Epithelial cell of esophagus (primary cell): Measurements from ENCODE around the gene REP15.

Experiments used
- DNase-seq: peaks from one replicate; pipeline ENCODE4 v3.0.0; 2010; ENCODE audit warnings: low read depth
- H3K4me3 ChIP-seq: 2 replicates; pipeline ENCODE4 v1.5.1; 2011; ENCODE audit warnings: mild to moderate bottlenecking, low read length, control low read depth
- TF ChIP-seq, protein P1 (sequence below): IDR thresholded peaks from 2 replicates; pipeline ENCODE4 v1.5.1; 2011; ENCODE audit warnings: low read depth, mild to moderate bottlenecking, low read length, control low read depth, inconsistent platforms; ENCODE audit not compliant: insufficient read depth; ENCODE audit errors: missing control alignments

The REP15 gene

DNA sequence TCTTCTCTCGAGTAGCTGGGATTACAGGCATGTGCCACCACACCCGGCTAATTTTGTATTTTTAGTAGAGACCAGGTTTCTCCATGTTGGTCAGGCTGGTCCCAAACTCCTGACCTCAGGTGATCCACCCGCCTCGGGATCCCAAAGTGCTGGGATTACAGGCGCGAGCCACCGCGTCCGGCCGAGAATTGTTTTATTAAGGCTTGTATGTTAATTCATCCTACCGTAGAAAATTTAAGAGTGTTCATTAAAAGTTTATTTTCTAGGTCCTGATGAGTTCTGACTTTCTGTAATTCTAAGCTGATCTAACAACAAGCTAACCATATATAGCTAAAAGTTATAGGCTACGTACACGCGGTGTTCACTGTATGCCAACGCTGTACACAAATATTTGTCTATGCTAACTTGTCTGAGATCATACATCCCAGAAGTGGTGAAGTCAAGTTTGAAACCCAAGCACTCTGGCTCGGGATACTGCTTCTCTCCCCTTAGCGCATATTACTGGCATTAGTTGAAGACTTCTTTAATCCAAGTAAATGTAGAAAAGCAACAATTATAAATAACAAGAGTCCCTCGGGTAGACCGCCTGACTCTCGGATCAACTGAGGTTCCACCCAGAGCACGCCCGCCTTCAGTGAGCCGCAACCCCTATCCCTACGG is 13.8 kb downstream of the REP15 start:
- peak; percentile 50 for DNase-seq
- peak overlapping the region; percentile 100 for H3K4me3 ChIP-seq
- TF ChIP-seq, protein P1, sequence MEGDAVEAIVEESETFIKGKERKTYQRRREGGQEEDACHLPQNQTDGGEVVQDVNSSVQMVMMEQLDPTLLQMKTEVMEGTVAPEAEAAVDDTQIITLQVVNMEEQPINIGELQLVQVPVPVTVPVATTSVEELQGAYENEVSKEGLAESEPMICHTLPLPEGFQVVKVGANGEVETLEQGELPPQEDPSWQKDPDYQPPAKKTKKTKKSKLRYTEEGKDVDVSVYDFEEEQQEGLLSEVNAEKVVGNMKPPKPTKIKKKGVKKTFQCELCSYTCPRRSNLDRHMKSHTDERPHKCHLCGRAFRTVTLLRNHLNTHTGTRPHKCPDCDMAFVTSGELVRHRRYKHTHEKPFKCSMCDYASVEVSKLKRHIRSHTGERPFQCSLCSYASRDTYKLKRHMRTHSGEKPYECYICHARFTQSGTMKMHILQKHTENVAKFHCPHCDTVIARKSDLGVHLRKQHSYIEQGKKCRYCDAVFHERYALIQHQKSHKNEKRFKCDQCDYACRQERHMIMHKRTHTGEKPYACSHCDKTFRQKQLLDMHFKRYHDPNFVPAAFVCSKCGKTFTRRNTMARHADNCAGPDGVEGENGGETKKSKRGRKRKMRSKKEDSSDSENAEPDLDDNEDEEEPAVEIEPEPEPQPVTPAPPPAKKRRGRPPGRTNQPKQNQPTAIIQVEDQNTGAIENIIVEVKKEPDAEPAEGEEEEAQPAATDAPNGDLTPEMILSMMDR: no peak

DNA sequence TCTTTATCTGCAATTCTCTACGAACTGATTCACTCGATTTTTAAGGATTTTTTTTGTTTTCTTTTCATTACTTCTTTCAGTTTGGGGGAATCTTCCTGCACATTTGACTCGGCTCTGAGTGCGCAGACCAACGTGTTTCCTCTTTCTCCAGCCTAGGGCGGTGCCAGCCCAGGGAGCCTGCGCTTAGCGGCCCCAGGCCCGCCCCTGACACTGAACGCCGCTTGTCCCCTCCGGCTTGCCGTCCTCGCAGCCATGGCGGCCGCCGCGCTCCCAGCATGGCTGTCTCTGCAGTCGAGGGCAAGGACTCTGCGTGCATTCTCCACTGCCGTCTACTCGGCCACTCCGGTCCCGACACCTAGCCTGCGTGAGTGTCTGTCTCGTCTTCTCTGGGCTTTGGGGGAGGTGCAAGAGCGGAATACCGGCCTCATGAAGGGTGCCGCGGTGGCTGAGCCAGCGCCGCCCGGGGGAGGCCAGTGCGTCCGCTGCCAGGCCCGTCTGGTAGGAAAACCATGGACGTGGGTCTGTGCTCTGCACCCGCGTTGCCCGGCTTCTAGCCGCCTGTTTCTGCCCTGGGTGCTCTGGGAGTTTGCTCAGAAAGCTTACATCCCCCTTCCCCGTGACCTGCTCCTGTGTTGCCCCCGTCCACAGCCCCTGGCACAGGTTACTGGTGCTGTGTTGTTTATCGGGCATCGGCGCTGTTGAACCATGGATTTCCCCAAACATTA is 14.5 kb downstream of the REP15 start, which contains the start of gene MRPS35:
Gene MRPS35 (plus strand): TSS at position 241 of the 725 bp plus-strand sequence. CDS start 12 bp downstream, at position 253.
- peak within 1 kb of the TSS; percentile 100 for H3K4me3 ChIP-seq
- TF ChIP-seq, protein P1: no peak
- peak; percentile 95 for DNase-seq

DNA sequence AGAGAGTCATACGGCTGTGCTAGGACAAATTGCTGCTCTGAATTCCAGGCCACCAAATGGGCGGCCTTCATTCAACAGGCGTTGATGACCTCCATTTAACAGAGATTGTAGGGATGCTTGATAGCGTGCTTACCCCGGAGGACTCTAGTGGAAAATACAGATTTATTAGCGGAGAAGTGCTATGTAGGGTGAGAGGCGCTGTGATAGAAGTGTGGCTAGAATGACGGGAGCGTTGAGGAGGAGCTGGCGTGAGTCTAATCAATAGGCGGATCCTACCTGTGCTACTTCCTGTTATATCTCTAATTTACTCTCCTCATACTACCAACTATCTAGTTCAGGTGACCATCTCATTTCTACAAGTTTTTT is 15.1 kb downstream of the REP15 start:
- peak; percentile 49 for DNase-seq
- TF ChIP-seq, protein P1: no peak
- peak overlapping the region; percentile 100 for H3K4me3 ChIP-seq

DNA sequence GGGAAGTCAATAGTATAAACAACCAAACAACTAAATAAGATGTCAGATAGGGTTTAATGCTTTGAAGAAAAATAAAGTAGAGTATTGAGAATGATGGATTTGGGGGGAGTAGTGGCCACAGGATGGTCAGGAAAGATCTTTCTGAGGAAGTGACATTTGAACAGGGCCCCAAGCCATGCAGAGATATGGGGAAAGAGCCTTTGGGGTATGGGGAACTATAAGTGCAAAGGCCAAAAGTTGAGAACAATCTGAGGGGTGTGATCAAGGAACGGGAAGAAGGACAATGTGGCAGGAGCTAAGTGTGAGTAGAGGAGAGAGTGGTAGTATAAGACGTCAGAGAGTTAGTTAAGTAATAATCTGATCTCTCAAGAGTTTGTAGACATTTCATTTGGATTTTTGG is 15.7 kb downstream of the REP15 start:
- TF ChIP-seq, protein P1: no peak
- H3K4me3 ChIP-seq: peak overlapping the region; percentile 100

DNA sequence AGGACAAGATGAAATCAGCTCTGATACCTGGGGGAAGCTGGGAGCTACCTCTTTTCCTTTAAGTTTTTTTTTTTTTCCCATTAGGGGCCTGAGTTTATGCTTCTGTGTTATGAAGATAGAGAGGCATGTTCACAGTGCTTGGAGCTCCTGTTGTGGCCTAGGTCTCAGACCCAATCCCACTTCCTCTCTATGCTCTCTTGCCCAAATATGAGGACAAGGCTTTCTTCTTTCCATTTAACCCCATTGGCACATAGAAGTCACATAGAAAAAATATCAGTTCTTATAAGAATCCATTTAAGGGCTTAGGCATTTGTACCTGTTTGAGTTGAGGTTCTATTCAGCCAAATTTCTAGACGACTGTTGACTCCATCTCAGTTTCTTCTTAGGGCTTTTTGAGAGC is 27.0 kb downstream of the REP15 start:
- H3K4me3 ChIP-seq: no peak overlapping the region
- DNase-seq: no peak
- TF ChIP-seq, protein P1: no peak

More for the DNA sequence above, 15.7 kb downstream of the REP15 start:
- DNase-seq: no peak

DNA sequence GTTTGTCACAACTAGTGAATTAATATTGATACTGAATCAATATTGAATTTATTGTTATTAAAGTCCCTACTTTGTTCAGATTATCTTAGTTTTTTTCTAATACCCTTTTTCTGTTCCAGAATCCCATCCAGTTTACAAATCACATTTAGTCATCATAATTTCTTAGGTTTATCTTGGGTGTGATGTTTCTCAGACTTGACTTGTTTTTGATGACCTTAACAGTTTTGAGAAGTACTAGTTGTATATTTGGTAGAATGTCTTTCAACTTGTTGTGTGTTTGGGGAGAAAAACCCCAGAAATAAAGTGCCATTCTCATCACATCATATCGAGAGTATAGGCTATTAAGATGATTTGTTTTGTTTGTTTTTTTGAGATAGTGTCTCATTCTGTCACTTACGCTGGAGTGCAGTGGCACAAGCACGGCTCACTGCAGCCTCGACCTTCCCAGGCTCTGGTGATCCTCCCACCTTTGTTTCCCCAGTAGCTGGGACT is 33.9 kb downstream of the REP15 start:
- TF ChIP-seq, protein P1: no peak
- H3K4me3 ChIP-seq: no peak overlapping the region
- DNase-seq: no peak
